ENCODE measurements around the gene EPHB3.

- TF ChIP-seq NFIC (IDR thresholded peaks at IDR 0.05) (no peak), CREB1 (IDR thresholded peaks at IDR 0.05; ENCODE audit: low read depth) (no peak), FOXM1 (IDR thresholded peaks at IDR 0.05; ENCODE audit: borderline replicate concordance, low read depth) (no peak)
Measured at GRCh38 chr3:184588776-184589175, 27.2 kb downstream of the EPHB3 start.
